Hematopoietic multipotent progenitor cell treated with erythropoietin and hydrocortisone succinate and interleukin-3 and kit ligand, for 4 days (in vitro differentiated cells): ENCODE results near the gene OR5M8.

Experiments used
- DNase-seq: peaks from one replicate; pipeline ENCODE4 v3.0.0-alpha.2; 2015

The OR5M8 gene

DNA sequence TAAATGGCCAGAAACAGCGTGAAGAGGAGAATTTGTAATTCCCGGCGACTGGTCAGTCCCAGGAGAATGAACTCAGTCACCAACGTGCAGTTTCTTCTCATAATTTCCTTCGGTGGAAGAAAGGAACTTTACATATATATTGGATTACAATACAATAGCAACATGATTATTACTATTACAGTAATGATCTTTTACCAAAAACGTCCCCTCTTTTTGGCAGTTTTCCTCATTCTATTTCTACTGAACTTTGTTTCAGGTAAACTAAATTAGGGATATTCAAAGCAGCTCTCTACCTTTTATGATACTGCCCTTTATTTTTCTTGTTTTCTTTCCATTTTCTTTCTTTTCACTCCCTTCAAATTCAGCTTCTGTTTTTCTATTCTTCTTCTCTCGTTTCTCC lies at the start of gene OR5M8:
TSS of gene OR5M8 (minus strand) at position 101 of the 400 bp plus-strand sequence. CDS start at position 101, 0 bp downstream.
- DNase-seq = no peak

DNA sequence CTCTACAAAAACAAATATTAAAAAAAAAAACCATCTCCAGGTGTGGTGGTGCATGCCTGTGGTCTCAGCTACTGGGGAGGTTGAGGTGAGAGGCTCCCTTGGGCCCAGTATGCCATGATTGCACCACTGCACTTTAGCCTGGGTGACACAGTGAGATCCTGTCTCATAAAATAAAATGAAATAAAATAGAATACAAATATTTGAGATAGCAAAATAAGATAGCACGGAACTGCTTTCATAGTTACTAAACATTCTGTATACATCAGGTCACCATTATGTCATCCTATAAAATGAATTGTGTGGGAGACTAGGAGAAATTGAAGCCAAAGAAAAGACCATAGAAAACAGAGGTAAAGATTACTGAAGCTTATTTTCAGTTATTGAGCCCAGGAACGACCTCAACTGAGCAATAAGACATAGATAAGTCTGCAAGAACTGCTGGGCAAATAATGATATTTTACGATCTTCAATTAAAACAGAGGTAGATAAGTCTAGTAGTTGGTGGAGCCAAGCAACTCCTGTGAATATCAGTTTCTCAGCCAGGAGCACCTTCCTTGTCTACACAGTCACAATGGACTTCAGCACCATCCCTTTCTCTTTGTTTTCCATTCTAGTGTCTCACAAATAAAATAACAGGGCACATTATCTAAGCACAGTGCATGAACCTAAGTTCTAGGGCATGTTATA lies 42.0 kb upstream of the OR5M8 start:
- no peak for DNase-seq

DNA sequence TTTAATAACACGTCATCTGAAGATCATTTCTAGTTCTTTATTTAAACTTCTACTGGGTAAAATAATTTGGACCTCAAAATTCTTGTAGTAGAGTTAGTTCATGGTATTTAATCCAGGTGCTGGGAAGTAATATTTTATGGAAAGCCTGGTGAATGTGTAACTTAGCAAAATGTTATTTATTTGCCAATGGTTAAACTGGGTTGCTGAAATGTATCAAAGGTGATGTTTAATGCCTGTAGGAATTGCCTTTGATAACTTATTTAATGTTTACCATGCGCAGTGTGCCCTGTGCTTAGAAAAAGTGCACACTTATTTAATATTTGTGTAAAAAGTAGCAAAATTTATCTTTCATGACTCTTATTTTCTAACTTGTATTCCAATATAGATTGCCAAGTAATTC lies 40.7 kb upstream of the OR5M8 start:
- DNase-seq = no peak

DNA sequence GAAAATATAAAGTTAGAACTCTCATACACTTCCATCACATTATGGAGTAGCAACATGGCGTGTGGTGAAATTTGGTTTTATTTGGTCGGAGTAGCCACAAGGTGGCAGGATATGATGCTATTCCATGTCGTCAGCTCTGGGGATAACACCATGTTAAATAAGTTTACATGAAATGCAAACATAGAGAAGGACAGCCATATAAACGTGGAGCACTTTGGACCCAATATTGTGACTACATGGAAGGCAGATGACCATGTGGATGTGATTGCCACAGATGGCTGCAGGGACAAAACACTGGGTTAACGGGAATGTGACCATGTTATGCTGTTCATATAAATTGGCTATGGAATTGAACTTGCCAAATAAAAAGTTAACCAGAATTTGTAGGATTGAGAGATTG lies 30.8 kb upstream of the OR5M8 start:
- DNase-seq = peak; percentile 1

DNA sequence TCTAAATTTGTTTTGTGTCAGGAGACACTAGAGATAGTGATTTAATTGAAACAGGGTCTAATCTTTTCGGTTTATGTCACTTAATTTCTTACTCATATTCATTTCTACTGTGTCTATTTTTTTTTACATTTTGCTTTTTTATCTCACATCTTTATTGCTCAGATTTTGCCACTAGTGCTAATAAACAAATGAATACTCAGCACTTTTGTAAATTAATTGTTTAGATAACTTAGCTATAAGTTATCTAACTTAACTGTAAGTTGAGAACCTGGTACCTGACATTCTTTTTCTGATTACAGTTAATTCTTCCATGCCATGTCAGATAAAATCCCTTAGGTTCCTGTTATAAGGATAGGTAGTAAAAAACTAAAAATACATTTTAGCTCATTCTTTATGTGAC lies 22.1 kb upstream of the OR5M8 start:
- no peak for DNase-seq

- no peak for DNase-seq
These were observed 18.3 kb upstream of the OR5M8 start for GRCh38 chr11:56509439-56509838.

DNA sequence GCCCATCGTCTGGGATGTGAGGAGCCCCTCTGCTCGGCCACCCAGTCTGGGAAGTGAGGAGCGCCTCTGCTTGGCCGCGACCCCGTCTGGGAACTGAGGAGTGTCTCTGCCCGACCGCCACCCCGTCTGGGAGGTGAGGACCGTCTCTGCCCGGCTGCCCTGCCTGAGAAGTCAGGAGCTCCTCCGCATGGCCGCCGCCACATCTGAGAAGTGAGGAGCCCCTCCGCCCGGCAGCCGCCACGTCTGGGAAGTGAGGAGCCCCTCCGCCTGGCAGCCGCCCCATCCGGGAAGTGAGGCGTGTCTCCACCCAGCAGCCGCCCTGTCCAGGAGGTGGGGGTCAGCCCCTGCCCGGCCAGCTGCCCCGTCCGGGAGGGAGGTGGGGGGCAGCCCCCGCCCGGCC lies 5.8 kb upstream of the OR5M8 start:
- DNase-seq = no peak

DNA sequence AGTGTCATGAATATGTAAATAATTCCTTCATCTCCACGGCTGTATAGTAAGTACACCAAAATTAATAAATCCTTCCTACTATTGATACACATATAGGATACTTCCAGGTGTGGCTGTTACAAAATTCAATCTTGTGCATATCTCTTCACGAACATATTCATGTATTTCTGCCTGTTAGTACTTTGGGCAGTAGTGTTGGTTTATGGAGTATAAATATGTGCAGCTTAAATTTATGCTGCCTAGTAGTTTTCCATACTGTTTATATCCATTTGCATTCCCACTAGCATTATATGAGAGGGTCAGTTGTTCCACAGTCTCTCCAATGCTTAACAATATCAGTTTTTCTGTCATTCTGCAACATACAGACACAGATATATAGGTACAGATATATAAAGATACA lies 3.9 kb upstream of the OR5M8 start:
- DNase-seq = no peak

GRCh38 chr11:56486801-56487200 lies 4.4 kb downstream of the OR5M8 start:
- no peak for DNase-seq

DNA sequence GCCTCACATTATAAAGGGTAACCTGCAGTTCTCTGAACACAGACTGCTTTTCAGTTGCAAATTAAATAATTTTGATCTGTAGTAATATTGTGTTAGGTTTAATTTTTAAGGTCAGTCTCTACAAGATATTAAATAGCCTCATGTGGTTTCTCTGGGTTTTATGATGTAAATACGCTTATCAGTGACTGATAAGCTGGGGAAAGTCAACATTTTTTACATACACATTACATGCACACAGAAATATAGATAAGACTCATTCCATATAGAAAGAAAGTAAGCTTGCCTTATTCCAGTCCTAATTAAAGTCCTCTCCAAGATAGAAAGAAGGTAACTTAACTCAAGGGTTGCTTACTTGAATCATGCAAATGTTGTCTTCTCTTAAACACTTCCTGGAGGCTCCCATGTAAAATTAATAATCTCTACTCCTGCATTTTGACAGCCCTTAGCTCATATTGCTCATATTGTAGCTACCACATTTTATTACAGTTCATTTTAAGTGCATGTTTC lies 16.4 kb downstream of the OR5M8 start:
- DNase-seq = no peak

- no peak for DNase-seq
These were observed 17.9 kb downstream of the OR5M8 start, which contains the start of gene OR5M3 for GRCh38 chr11:56473252-56473651. TSS of gene OR5M3 (minus strand) at chr11:56473352. CDS start at chr11:56470497, 2,855 bp downstream.

DNA sequence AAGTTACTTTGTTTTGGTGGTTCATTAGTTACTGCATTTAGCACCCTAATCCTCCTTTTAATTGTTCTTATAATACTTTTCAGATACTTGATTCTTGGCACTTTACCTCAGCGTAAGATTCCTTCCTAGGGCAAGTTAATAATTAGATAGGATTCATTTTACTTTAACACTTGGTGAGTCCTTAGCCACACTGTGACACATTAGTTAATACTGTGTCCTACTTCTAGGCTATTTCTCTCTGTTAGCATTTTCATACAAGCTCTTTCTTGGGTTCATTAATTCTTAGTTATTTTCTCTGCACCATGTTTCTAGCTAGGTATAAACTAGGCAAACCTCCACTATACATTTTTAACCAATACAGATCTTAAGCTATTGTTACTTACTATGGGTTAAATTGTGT lies 34.1 kb downstream of the OR5M8 start:
- no peak for DNase-seq

GRCh38 chr11:56453521-56453920 lies 37.6 kb downstream of the OR5M8 start:
- DNase-seq = no peak
